GM21528 (cell line): ENCODE measurements around the gene PRB4.
"Not testable (repeated sequence)": the region's sequence is repeated elsewhere in the genome, so short reads cannot be mapped to it uniquely, and the experiment has no call there.

Experiments used
- ATAC-seq: cut with Tn5 transposase; IDR thresholded peaks from one replicate; pipeline ENCODE4 v1.9.1; 2021; ENCODE audit warnings: mild to moderate bottlenecking, moderate library complexity; ENCODE audit not compliant: unreplicated experiment, low FRiP score

Gene PRB4

DNA sequence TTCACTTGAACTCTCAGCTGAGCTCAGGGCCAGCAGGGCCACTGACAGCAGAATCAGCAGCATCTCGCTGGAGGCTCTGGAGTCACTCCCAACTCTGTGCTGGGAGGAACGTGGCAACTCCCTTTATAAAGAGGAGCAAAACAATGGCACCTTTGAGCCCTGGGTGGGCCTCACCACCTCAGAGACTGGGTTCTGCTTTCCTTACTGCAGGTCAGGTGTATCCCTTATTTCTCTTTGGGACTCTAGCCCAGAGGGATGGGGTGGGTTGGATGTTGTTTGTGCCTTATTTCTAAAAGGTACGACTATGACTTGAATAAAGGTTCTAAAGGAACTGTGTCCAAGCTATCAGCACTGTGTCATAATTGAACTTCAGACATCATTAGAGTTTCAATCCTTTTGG lies at the start of gene PRB4:
Gene PRB4 (minus strand): TSS at position 101 of the 400 bp plus-strand sequence. CDS start 38 bp downstream, at position 63.
- no peak for ATAC-seq

GRCh38 chr12:11351736-11352135 lies 41.5 kb upstream of the PRB4 start:
- ATAC-seq, result not testable (repeated sequence)

DNA sequence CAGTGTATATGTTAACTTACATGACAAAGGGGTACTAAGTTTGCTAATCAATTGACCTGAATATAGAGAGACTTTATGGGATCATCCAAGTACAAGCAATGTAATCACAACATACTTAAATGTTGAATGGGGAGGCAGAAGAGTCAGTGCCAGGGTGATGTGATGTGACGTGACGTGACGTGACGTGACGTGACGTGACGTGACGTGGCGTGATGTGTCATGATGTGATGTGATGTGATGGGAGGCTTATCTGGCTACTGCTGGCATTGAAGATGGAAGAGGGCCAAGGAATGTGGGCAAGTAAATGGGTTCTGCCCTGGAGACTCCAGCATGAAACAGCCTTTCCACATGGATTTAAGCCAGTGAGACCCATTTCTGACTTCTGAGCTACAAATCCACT lies 38.2 kb upstream of the PRB4 start:
- no peak for ATAC-seq

- no peak for ATAC-seq
Observed at GRCh38 chr12:11347810-11348209, 37.6 kb upstream of the PRB4 start.

DNA sequence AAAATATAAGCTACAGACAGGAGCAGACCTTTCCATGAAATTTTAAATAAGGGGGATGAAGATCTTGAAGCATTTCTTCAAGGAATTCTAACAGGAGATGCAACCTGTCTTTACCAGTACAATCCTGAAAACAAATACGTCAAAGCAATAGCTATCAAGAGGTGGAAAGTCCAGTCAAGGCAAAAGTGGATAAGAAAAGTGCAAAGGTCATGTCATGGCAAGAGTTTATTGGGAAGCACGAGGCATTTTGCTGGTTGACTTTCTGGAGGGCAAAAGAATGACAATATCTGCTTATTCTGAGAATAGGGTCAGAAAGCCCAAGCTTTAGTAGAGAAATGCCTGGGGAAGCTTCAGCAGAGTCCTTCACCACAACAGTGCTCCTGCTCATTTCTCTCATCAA lies 34.3 kb upstream of the PRB4 start:
- ATAC-seq, result no peak

DNA sequence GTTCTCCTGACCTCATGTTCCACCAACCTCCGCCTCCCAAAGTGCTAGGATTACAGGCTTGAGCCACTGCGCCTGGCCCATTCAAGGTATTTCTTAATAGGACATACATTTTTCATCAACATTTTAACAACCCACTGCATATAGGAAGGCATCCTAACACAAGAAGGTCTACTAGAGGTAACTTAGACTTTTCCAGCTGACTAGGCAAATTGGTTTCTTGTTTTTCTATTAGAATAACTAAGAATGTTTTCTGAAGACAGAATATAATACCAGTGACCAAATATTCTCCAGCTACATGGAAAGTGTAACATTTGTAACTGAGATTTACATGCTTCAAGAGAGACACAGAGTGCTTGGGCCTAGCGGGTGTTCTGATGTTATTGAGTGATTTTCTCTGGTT lies 14.2 kb upstream of the PRB4 start:
- no peak for ATAC-seq

- ATAC-seq, result no peak
Observed at GRCh38 chr12:11321980-11322379, 11.7 kb upstream of the PRB4 start.

GRCh38 chr12:11307143-11307542 lies 3.1 kb downstream of the PRB4 start:
- ATAC-seq, result no peak

DNA sequence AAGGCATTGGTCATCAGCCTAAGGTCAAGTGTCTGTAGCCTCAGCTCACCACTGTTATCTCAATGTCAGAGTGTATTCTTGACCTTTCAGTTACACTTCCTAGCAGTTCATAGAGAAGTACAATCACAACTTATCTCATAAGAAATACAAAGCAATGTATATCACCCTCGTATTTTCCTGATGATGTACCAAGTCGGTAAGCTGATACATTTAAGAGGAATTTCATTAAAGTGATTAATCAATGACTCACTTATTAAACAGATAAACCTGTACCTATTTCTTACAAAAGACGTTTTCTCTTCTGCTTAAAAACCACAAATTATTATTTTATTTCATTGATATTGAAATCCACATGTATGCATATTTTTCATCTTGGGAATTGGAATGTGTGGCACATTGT lies 36.8 kb downstream of the PRB4 start:
- ATAC-seq, result no peak

- ATAC-seq, result no peak
Observed at GRCh38 chr12:11269607-11270006, 40.6 kb downstream of the PRB4 start, which contains the start of gene PRB3. Gene PRB3, minus strand, starts transcription at chr12:11269707. Its CDS starts 38 bp downstream, at chr12:11269669.

DNA sequence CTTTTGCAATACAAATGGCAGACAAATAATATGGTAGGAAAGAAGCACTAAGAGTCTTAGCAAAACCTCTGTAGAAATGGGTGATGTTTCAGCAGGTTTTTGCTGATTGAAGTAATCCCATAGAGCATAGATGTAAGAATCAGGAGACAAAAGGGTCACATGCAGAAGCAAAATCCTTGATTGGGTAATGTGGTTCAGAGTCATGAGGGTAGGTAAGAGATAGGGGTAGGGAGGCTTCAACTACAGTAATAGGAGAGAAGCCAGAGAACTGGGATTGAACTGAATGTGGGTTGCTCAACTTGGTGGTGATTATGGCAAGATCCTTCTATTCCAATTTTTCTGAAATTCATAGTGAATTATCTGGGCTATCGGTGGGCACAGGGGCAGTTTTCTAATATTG lies 45.7 kb downstream of the PRB4 start:
- ATAC-seq, result no peak
